Cardiac fibroblast (primary cell): ENCODE results near the gene TOMM22.

Source experiments
- DNase-seq, 2 donors: peaks; one replicate each; pipeline versions ENCODE4 v3.0.0 to v3.0.0-alpha.2; 2010; ENCODE audit warnings: low read depth in 2 of 2
- H3K4me3 ChIP-seq, 2 donors: replicated peaks in 1 of 2; 1 replicate in 1 of 2; 2 replicates in 1 of 2; pipeline ENCODE4 v1.5.1; 2011; ENCODE audit warnings: low read depth in 2 of 2, low read length in 2 of 2, mild to moderate bottlenecking in 2 of 2, moderate library complexity in 1 of 2
- CTCF ChIP-seq: IDR thresholded peaks from one replicate; pipeline ENCODE4 v1.5.1; 2011; ENCODE audit warnings: low read depth, mild to moderate bottlenecking, low read length, inconsistent platforms

Gene TOMM22

GRCh38 chr22:38720350-38720749, 38.6 kb downstream of the TOMM22 start:
- no peak overlapping the region for H3K4me3 ChIP-seq
- no peak for DNase-seq
- TF ChIP-seq CTCF, result no peak

GRCh38 chr22:38721551-38721950, 39.8 kb downstream of the TOMM22 start:
- TF ChIP-seq CTCF, result no peak
- no peak overlapping the region for H3K4me3 ChIP-seq
- no peak for DNase-seq

GRCh38 chr22:38724176-38724575, 42.4 kb downstream of the TOMM22 start:
- DNase-seq, result no peak
- no peak overlapping the region for H3K4me3 ChIP-seq
- no peak for TF ChIP-seq CTCF

- peak; percentile 48 for TF ChIP-seq CTCF
- H3K4me3 ChIP-seq, result no peak overlapping the region
- DNase-seq, result peak; percentile 47 to 54
Observed at GRCh38 chr22:38724926-38725571, 43.3 kb downstream of the TOMM22 start.

- DNase-seq, result no peak
- H3K4me3 ChIP-seq, result no peak overlapping the region
- no peak for TF ChIP-seq CTCF
Observed at GRCh38 chr22:38725900-38726655, 44.3 kb downstream of the TOMM22 start.

GRCh38 chr22:38727123-38727522, 45.4 kb downstream of the TOMM22 start:
- H3K4me3 ChIP-seq, result no peak overlapping the region
- DNase-seq, result no peak
- TF ChIP-seq CTCF, result no peak
